GM20431 (cell line): ENCODE measurements around the gene MPP1.

Source experiments
- in situ Hi-C: fragments of 300-500 bp; cut with MseI, MboI; formaldehyde crosslinking; loops from one replicate; pipeline ENCODE4 v1.15.0; 2020; ENCODE audit warnings: low sequenced_read_pairs; ENCODE audit not compliant: unreplicated experiment

MPP1 gene

DNA sequence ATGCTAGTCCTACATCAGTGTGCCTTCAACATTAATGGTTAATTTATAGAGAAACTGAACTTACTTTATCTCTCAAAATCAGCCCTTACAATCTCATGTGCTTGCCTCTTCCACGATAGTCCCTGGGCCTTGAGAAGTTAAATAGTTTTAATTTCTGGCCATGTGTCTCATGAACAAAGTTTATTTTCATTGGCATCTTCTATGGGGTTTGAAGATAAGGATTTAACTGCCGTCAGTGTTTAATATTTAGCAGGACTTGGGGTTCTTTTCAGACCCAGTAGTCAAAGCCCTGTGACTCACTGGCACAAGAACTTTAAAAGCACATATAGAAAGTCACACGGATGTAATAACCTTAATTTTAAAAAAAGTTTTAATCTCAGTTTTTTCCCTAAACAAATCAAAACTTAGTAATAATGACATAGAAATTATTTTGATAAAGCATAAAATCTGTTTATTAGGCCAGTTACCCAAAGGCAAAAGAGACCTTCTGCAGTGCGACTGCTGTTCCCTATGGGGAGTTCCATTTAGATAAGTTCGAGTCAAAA lies 10.1 kb upstream of the MPP1 start:
- in situ Hi-C loops: no loop called here

DNA sequence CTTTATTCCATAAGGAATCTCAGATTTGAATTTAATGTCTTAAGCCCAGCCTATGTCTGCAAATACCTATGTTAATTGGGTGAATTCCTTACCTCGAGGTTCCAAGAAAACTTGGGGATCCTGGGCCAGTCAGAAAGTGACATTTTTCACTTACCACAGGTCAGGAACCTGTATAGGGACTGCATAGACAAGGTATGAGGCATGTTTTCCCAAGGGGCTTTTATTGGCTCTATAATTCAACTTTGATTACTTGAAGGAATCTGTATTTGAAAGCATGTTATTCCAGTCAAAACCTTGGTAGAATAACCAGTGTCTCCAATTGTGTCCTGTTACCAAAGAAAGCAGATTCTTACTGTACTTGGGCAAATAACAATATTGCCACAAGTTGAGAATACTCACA lies 8.5 kb upstream of the MPP1 start:
- in situ Hi-C loops: no loop called here

DNA sequence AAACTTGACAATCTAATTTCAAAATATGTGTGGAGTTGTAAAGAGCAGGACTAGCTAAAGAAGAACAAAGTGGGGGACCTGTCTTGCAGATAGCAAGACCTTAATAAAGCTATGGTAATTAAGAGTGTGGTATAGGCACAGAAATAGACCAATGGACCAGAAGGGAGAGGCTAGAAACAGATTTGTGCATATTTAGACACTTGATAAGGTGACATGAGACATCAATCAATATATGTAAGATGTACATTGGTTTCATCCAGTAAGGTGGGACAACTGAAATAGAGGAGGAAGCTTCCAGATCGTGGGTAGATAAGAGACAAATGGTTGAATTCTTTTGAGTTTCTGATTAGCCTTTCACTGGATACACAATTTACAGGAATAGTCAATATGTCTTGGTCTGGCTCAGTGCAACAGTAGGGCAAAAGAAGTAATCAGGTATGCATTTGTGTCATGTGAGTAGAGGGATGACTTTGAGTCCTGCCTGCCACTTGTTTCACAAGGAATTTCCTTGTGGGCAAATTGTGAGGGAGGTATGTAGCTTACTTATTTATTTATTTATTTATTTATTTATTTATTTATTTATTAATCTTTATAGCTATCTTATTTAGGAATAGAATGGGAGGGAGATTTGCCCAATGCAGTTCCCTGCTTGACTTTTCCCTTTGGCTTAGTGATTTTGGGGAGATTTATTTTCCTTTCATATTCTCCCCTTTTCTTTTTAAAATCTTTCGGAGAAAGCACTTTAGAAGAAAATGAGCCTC lies 7.2 kb upstream of the MPP1 start:
- in situ Hi-C loops: no loop called here

DNA sequence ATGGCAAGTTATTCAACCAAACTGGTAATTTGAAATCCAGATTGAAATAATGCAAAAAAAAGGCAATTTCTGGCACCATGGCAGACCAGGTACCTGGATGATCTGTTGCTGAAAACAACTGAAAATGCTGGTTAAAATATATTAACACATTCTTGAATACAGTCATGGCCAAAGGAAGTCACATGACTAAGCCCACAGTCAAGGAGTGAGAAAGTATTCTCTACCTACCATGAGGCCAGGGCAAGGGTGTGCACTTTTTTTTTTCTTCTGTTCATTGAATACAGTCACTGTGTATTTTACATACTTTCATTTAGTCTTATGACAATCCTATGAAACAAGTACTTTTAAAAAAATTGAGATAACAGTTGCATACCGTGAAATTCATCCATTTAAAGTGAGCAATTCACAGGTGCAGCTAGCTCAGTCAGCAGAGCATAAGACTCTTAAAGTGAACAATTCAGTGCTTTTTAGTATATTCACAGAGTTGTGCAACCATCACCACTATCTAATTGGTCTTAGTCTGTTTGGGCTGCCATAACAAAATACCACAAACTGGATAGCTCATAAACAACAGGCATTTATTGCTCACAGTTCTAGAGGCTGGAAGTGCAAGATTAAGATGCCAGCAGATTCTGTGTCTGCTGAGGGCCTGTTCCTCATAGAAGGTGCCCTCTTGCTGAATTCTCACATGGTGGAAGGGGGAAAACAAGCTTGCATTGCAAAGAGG lies 4.8 kb upstream of the MPP1 start:
- in situ Hi-C loops: no loop called here

DNA sequence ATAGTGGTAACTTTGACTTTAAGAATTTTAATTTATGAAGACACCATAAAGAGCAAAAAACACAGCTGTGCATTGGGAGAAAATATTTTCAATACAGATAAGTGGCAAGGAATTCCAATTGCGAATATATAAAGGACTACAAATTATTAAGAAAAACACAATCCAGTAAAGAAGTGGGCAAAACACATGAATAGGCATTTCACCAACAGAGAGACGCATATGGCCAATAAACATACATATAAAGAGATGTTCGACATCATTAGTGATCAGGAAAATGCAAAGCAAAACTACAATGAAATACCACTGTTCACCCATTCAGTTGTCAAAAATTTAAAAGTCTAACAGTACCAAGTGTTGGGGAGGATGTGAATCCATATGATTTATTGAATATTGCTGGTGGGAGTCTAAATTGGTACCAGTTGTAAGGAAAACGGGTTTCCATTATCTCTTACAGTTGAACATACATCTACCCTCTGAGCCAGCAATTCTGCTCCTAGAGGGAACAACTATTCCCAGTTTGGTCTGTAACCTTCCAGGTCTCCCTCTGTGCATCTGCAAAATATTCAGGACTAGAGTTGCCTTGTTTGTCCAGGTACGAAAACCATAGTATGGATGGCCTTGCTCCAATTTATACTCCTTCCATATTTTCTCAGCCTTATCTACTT lies 1.7 kb upstream of the MPP1 start:
- in situ Hi-C loops: no loop called here

DNA sequence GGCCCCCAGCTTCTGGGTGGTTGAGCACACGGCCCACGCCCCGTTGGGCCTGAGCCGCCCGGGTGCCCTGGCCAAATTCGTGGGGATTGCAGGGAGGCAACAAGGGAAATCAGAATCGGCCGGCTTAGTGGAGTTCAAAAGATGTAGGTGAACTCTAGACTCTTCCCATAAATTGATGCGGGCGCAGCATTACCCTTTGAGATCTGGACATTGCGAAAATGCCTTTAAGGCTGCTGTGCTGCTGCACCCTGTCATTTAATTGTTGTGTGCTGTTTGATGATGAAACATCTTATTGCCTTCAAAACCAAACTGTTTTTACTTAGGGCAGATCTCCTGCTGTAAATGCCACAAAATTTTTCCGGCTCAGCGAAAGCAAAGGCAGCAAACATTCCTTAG lies 409 bp upstream of the MPP1 start:
- in situ Hi-C loops: no loop called here

DNA sequence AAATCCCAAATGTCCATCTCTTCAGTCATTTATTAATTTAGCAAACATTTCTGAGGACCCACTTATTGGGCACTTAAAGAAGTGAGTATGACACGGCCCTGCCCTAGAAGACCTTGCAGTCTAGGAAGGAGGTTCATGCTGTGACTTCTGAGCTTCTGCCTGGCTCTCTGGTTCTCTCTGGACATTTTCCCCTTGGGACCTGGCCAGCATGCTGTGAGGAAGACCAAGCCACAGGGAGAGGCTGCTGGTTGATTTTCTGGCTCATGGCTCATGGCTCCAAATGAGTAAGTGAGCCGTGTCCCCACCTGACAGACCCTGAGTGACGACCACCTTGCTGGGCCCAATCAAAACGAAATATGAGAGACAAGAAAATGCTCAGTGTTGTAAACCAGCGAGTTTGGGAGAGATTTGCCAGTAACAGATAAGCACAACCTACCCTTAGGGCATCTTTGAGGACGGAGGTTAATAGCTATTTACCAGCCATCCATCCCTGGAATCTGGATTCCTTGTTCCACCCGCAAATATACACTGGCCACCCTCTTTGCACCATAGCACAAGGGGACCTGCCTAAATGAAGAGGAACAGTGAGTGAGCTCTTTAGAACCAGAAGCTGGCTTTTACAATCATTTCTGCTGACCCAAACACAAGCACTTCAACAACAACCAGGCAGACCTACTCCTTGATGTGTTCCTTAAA lies 876 bp downstream of the MPP1 start:
- in situ Hi-C loops: no loop called here

DNA sequence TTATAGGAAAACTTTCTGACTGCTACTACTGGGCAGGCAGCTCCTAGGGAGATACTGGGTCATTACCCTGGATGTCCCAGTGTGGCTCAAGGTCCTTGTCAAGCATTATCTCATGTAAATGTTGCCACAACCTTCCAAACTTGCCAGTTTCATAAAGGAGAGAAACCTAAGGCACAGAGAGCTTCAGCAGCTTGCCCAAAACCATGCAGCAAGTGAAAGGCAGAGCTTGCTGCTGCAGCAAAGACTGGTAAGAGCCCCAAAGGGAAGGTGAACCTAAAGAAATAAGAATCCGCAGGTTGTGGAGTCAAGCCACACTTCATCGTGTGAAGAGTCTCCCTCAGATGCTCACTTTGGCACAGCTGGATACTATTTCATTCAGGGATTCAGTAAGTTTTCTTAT lies 2.3 kb downstream of the MPP1 start:
- in situ Hi-C loops: no loop called here

DNA sequence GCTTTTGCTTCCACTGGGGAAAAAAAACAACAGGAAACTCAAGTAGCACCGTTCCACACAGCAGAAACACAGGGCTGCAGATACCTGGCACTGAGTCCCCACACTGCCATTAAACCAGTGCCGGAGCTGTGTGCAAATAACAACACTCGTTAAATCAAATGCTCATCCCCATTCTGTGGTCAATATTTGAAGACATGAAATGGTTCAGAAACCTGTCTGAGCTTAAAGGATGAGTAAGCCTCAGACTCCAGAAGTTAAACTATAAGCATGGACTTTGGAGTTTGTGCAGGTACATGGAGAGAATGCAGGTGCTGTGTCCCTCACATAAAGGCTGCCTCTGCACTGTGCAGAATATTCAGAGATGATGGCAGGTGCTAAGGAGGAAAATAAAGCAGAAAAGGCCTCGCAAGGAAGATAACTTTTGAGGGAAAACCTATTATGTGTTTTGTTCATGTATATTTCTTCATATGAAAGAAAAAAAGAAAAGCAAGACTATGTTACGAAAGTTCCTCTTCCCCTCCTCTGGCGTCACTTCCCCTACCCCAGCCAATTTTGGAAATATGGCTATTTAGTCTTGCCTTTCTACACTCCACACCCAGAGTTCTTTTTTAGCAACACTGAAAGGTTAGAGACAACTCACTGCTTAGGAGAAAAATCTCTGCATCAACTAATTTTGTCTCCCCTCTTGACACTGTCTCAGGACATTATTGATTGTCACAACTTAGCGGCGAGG lies 4.6 kb downstream of the MPP1 start:
- in situ Hi-C loops: no loop called here

DNA sequence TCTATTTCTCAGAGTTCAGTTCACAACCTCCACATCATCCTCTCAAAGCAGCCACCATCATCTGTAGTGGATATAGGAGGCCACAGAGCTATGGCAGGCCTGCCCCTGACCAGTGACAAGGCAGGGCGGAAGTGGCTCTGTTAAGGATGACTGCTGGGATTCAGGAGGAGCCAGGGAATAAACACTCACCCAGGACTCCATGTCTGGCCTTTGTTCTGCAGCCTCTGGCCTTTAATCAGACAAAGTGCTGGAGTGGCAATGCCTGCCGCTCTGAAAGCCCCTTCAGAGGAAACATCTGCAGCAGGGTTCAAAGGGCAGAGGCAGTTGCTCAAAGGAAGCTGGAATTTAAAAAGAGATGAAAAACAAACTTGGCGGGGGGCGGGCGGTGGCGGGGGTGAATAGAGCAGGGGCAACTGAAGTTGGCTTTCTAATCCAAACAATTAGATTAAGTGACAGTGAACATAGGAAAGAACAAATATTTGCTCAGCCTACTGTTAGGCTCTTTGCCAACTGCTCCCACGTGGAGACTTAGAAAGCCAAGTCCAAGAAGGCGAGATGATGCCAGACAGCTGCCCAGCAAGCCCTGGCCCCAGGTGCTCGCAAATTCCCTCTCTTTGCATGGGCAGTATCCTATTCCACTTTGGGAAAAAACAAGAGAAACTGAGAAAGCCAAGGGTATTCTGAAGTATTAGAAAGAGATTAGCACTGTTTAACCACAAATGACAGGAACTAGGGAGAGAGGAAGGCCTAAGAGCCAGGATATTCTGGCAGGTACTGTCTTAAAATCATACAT lies 5.5 kb downstream of the MPP1 start:
- in situ Hi-C loops: no loop called here

DNA sequence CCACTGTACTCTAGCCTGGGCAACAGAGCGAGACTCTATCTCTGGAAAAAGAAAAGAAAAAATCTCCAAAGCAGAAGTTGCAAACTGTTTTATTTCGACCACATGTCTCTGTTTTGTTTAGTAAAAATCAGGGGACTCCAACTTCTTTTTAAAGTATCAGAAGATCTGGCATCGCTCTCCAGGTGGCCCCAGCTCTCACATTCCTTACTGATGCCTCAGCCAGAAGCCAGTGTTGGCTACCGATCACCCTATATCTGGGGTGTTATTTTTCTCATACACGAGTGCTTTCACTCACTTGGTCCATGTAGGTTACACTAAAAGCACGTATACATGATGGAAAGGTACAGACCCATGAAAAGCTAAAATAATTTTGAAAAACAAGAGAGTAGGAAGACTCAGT lies 8.3 kb downstream of the MPP1 start:
- in situ Hi-C loops: no loop called here

DNA sequence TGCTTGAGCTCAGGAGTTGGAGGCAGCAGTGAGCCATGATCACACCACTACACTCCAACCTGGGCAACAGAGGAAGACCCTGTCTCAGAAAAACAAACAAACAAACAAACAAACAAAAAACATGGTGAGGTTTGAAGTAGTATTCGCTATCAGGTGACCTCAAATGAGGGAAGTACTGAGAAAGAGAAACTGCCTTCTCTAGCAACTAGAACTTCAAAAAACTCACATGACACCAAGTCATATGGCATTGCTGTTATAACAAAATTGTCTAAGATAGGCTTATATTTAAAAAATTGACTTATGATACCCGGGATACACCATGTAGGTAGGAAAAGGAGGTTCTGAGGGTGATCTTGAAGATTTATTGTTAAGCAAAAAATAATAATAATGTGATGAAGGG lies 10.3 kb downstream of the MPP1 start:
- in situ Hi-C loops: no loop called here

DNA sequence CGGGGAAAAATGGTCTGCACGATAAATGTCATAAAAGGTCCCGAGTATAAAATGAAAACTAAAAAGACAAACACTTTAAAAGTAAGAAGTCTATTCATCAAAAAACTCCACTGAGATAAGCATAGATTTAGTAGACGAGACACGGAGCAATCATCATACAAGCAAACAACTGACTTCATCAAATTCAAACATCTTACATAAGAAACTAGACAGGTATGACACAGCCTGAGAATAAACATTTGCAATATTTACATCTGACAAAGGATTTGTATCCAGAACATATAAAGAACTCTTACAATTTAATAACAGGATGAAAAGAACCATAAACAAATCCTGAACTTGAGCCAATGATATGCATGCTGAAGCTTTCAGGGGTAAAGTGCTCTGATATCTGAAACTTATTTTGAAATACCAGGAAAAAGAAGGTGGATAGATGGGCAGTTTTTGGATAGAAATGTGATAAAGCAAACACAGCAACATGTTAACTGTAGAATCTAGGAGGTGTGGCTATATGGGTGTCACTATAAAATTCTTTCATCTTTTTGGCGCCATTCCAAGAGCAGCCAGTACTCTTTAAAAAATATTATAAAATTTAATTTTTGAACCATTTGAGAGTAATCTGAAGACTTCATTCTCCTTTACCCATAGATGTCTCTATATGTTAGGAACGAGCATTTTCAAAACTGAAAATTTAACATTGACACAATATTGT lies 12.0 kb downstream of the MPP1 start:
- in situ Hi-C loops: no loop called here

DNA sequence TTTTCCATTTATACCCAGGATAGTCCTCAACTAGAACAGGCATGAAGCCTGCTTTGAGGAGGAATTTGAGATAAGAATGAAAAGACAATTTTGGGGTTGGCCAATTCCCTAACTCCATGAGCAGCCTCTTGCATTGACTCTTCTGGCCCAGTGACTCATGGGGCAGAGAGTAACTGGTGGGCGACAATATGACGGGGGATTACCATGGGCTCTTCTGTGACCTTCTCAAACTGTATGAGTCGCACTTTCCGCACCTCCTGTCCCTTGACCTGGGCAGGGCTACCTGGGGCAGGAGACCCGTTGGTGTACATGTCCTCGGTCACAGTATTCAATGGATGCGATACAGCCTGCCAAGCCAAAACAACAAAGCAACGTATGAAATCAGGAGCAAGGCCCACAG lies 13.3 kb downstream of the MPP1 start:
- in situ Hi-C loops: no loop called here

DNA sequence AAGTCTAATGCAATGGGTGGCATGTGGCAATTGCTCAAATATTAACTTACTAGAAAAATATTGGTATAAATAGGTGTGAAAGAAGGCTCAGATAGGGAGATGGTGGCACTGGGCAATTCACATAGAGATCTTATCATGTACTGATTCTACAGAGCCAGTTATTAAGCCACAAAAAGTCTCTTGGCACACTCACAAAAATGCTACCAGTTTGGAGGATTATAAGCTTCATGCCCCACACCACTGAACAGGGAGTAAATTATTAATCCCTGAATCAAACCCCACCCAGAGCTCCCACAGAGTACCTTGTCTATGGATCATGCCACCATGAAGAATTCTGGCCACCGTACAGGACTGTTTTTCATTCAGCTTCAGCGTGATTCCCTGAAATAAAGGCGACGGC lies 13.8 kb downstream of the MPP1 start:
- in situ Hi-C loops: no loop called here

DNA sequence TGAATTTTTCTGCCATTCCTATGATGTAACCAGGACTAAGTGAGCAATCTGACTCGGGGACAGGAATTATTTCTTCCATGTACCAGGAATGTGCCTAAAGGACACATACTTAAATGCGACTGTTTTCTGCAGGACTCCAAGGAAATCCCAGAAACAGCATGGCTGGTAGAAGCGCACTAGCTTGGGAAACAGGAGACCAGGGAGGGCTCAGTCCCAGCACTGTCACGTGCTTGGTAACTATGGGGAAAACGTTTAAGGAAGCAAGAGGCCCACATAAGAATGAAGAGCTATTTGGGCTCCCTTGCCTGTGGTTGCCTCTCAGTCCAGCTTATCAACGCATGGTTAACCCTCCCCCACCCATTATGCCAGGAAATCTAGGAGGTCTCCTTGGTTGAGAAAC lies 19.6 kb downstream of the MPP1 start:
- in situ Hi-C loops: no loop called here

DNA sequence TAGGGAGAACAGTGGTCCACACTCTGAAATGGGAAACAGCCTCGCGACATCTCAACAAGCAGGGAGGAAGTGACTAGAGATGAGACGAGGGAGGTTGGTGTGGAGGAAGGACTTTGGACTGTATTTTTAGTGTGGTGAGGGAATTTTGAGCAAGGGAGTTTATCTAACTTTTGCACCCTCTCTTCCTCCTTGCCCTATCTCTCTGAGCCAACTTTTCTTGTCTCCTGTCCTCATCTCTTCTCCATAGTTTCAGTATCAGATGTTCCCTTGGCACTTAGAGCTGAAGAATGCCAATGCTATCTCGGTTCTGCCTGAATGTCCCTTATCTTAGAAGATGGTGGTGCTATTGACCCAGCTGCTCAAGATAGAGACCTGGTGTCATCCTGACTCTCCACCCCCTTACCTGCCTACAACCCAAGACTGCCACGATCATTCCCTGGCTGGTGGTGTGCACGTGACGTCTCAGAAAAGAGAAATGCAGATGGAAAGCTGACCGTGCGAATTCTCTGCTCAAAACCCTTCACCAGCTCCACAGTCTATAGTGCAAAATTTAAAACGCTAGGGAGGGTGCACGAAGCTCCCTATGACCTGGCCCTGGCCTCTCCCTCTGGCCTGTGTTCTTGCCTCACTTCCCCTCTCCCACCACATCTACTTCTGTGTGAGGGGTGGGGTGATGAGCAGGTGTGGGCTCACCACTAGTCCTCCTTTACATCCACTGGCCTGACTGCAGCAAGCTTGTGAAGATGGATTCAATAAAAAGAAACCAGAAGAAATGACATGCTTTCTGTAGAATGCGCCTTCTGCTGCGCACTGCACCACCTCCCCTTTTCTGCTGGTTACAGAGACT lies 20.9 kb downstream of the MPP1 start:
- in situ Hi-C loops: no loop called here

DNA sequence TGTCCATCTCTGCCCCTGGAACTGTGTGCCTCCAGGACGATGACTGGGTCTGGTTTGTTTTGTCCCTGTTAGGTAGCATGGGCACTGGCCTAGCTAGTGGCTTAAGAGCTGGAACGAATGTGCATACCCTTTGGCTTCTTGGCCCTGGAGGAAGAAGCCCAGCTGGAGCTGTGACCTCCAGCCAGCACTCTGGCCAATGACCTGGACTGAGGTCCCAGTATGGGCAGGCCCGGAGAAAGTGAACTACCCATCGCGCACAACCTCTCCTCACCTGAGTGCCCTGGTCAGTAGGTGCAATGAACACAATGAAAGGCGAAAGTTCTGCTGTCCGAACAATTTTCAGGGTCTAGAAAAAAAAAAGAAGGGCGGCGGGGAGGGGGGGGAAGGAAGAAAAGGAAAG lies 24.3 kb downstream of the MPP1 start:
- in situ Hi-C loops: no loop called here
